Measurements from ENCODE around the gene RASGRP3.

DNA sequence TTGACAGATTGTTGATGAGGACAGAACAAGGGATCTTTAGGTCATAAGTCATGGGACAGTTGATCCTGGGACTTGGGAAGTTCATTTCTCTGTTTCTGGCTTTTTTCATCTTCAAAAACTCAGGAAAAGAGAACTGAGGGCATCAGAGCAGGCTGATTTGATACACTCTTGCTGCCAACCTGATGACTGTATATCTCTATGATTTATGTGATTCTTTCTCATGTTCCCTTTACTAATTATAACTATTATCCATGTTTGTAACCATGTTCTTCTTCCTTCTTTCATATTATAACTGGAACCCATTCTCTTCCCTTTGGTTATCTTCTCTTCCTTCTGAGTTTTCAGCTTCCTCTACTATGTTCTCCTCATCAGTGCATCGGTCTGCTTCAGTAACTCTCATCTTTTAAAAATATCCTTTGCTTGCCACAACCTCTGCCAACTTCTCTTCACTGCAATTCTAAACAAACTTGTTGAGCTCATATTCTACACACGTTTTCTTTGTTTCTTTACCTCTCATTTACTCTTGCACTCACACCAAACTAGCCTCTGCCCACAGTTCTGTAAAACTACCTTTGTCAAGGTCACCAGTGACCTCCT, 13.5 kb downstream of the RASGRP3 start:
- TF ChIP-seq, protein P1, sequence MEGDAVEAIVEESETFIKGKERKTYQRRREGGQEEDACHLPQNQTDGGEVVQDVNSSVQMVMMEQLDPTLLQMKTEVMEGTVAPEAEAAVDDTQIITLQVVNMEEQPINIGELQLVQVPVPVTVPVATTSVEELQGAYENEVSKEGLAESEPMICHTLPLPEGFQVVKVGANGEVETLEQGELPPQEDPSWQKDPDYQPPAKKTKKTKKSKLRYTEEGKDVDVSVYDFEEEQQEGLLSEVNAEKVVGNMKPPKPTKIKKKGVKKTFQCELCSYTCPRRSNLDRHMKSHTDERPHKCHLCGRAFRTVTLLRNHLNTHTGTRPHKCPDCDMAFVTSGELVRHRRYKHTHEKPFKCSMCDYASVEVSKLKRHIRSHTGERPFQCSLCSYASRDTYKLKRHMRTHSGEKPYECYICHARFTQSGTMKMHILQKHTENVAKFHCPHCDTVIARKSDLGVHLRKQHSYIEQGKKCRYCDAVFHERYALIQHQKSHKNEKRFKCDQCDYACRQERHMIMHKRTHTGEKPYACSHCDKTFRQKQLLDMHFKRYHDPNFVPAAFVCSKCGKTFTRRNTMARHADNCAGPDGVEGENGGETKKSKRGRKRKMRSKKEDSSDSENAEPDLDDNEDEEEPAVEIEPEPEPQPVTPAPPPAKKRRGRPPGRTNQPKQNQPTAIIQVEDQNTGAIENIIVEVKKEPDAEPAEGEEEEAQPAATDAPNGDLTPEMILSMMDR (IDR thresholded peaks at IDR 0.05) = no peak
- no peak for TF ChIP-seq POLR2A (IDR thresholded peaks at IDR 0.05)
